Calu3 (cell line): ENCODE data around the gene THBS1. TPM values are rescaled to one million over a fixed set of nuclear protein-coding genes. Genes with fewer than 3 reads are reported as not detected.

Experiments
- BruUV-seq: library from RNA; stranded (reverse); fragments of 400-500 nt; replicated peaks from 2 replicates; lab custom pipeline; 2021; lab: Mats Ljungman, UMichigan
- CTCF ChIA-PET: fragments of 300-600 bp; sonication (Branson Sonifier 250); formaldehyde crosslinking; loops from one replicate; lab custom pipeline; 2022; ENCODE audit warnings: antibody characterized with exemption; lab: Charles Lee
- DNase-seq: peaks from one replicate; pipeline ENCODE4 v3.0.0; 2022
- H3K27ac Mint-ChIP-seq: one replicate; pipeline ENCODE4 v1.8.0; 2022; ENCODE audit warnings: mixed read lengths; ENCODE audit not compliant: unreplicated experiment
- H3K27me3 Mint-ChIP-seq: one replicate; pipeline ENCODE4 v1.8.0; 2022; ENCODE audit warnings: mixed read lengths; ENCODE audit not compliant: unreplicated experiment
- H3K36me3 Mint-ChIP-seq: one replicate; pipeline ENCODE4 v1.8.0; 2022; ENCODE audit warnings: mild to moderate bottlenecking, moderate library complexity, mixed read lengths; ENCODE audit not compliant: insufficient read depth, unreplicated experiment
- H3K4me1 Mint-ChIP-seq: one replicate; pipeline ENCODE4 v1.8.0; 2022; ENCODE audit warnings: mild to moderate bottlenecking, low read depth, mixed read lengths; ENCODE audit not compliant: unreplicated experiment
- H3K4me3 Mint-ChIP-seq: one replicate; pipeline ENCODE4 v1.8.0; 2022; ENCODE audit warnings: mild to moderate bottlenecking, low read depth, moderate library complexity, mixed read lengths; ENCODE audit not compliant: unreplicated experiment
- H3K9me3 Mint-ChIP-seq: one replicate; pipeline ENCODE4 v1.8.0; 2022; ENCODE audit warnings: low read depth, mixed read lengths; ENCODE audit not compliant: unreplicated experiment
- CTCF ChIP-seq: fragments of 200-600 bp; IDR thresholded peaks from one replicate; pipeline ENCODE4 v1.8.0; 2022; ENCODE audit warnings: antibody characterized with exemption; ENCODE audit not compliant: unreplicated experiment
- intact Hi-C: fragments of 100-400 bp; cut with micrococcal nuclease; formaldehyde crosslinking; loops from one replicate; pipeline ENCODE4 v1.10.0; 2022; ENCODE audit not compliant: unreplicated experiment
- total RNA-seq: library from RNA; stranded (reverse); gene quantifications from 2 replicates; pipeline ENCODE4 v1.2.3, GENCODE V29; 2022

Gene THBS1
- total RNA-seq, 1 experiment from 2014 or later: 199 TPM

- Mint-ChIP-seq H3K4me3 (no peak overlapping the region), H3K27me3 (no peaks in the 10 kb centered on the region), H3K27ac (no peak overlapping the region), H3K4me1 (no peaks in the 10 kb centered on the region), H3K36me3 (peaks cover 17% of the 10 kb centered on the region), H3K9me3 (no peaks in the 10 kb centered on the region)
- DNase-seq: no peak
- CTCF ChIA-PET: no interaction called here
- no peak for TF ChIP-seq CTCF
- intact Hi-C loops: loop anchor here (5.0 to 10.0 kb wide), 2 partner anchors 66 to 159 kb away; no protein-coding TSS in a partner anchor
- no TSS peak for BruUV-seq
Observed at GRCh38 chr15:39598186-39598850, 17.4 kb downstream of the THBS1 start.

- Mint-ChIP-seq H3K27me3 (no peaks in the 10 kb centered on the region), H3K9me3 (no peaks in the 10 kb centered on the region), H3K4me3 (no peak overlapping the region), H3K27ac (no peak overlapping the region), H3K4me1 (no peaks in the 10 kb centered on the region), H3K36me3 (peaks cover 11% of the 10 kb centered on the region)
- no peak for TF ChIP-seq CTCF
- intact Hi-C loops: loop anchor here (5.0 to 10.0 kb wide), 2 partner anchors 66 to 158 kb away; no protein-coding TSS in a partner anchor
- no peak for DNase-seq
- CTCF ChIA-PET: no interaction called here
- no TSS peak for BruUV-seq
Observed at GRCh38 chr15:39598958-39599845, 18.3 kb downstream of the THBS1 start.

- intact Hi-C loops: loop anchor here (5.0 to 10.0 kb wide), 2 partner anchors 65 to 157 kb away; no protein-coding TSS in a partner anchor
Observed at GRCh38 chr15:39599871-39600270, 19.0 kb downstream of the THBS1 start.

More at GRCh38 chr15:39599871-39600270, 19.0 kb downstream of the THBS1 start:
- H3K9me3 Mint-ChIP-seq: no peaks in the 10 kb centered on the region
- no peak for TF ChIP-seq CTCF
- CTCF ChIA-PET: no interaction called here
- no peaks in the 10 kb centered on the region for H3K4me1 Mint-ChIP-seq
- no peak overlapping the region for H3K27ac Mint-ChIP-seq
- no TSS peak for BruUV-seq
- no peak for DNase-seq
- no peak overlapping the region for H3K4me3 Mint-ChIP-seq
- peaks cover 11% of the 10 kb centered on the region for H3K36me3 Mint-ChIP-seq
- H3K27me3 Mint-ChIP-seq: no peaks in the 10 kb centered on the region
